ENCODE data around the gene CDC42SE1.

The CDC42SE1 gene

DNA sequence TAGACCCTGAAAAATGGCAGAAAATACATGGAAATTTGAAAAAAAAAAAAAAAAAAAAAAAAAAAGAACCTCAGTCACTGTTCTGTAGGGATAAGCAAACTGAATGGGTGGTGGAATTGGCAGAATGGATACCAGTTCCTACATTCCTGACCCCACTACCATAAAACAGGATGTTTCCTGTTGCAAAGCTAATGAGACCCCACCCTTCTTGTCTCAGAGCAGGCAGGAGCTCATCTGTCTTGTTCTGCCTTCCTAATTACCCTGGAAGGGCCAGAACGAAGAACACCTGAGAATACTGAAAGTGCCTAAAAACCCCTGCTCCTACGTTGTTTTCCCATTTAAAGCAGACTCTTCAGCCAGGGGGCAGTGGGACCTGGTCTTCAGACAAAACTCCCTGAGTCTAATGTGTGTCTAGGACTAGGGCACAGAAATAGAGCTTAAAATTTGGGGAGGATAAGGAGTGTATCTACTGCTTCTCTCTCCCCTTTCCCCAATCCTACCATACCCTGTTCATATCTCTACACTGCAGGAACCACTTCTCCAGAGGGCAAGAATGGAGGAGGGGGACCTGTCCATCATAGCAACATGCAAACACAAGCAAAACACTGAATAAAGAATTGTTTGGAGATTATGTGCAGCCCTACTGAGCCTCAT, 7.9 kb downstream of the CDC42SE1 start:
- DNase-seq (ENCODE audit: low spot score) = no peak

DNA sequence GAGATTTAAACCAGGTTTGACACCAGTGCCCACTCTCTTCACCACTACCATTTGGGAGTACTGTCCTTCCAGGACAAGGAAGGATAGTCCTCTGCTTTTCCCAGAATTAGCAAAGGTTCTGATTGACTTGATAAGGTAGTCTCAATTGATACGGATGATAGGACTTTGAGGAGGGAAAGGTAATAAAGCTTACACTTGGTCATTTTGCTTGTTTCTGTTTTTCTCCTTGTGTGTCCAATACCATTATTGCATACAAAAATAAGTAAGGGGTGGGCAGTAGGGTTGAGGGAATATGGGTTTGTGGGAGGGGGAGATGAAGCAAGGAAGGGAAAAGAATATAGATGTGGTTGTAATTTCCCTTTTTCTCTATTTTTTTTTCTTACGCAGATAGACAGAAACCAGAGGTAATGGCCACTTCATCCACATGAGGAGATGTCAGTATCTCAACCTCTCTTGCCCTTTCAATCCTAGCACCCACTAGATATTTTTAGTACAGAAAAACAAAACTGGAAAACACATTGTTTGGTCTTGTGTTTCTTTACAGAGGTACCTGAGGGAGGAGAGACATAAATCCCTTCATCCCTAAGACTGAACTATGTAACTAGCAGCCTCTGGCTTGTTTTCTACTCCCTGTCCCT, 9.3 kb downstream of the CDC42SE1 start:
- DNase-seq (ENCODE audit: low spot score) = no peak

DNA sequence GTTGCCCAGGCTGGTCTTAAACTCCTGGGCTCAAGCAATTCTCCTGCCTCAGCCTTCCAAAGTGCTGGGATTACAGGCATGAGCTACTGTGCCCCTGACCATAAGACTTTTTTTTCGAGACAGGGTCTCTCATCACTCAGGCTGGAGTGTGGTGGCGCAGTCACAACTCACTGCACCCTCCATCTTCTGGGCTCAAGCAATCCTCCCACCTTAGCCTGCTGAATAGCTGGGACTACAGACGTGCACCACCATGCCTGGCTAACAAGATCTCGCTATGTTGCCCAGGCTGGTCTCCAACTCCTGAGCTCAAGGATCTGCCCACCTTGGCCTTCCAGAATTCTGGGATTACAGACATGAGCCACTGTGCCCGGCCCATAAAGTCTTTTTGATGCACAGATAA, 10.0 kb downstream of the CDC42SE1 start:
- no peak for DNase-seq (ENCODE audit: low spot score)

DNA sequence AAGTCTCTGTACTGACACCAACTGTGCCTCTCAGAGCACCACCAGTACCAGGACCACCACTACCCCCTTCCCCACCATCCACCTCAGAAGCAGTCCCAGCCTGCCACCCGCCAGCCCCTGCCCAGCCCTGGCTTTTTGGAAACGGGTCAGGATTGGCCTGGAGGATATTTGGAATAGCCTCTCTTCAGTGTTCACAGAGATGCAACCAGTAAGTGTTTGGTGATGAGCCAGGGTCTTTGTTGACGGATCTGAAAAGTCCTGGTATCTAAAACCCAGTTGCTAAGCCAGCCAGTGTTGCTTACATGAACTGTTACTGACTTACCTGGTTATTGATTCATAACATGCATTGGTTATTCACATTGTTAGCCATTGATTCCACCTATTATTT, 10.8 kb downstream of the CDC42SE1 start:
- no peak for DNase-seq (ENCODE audit: low spot score)

DNA sequence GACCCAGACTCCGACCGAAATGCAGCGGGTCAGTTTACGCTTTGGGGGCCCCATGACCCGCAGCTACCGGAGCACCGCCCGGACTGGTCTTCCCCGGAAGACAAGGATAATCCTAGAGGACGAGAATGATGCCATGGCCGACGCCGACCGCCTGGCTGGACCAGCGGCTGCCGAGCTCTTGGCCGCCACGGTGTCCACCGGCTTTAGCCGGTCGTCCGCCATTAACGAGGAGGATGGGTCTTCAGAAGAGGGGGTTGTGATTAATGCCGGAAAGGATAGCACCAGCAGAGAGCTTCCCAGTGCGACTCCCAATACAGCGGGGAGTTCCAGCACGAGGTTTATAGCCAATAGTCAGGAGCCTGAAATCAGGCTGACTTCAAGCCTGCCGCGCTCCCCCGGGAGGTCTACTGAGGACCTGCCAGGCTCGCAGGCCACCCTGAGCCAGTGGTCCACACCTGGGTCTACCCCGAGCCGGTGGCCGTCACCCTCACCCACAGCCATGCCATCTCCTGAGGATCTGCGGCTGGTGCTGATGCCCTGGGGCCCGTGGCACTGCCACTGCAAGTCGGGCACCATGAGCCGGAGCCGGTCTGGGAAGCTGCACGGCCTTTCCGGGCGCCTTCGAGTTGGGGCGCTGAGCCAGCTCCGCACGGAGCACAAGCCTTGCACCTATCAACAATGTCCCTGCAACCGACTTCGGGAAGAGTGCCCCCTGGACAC, 11.3 kb downstream of the CDC42SE1 start:
- DNase-seq (ENCODE audit: low spot score) = peak; percentile 54

DNA sequence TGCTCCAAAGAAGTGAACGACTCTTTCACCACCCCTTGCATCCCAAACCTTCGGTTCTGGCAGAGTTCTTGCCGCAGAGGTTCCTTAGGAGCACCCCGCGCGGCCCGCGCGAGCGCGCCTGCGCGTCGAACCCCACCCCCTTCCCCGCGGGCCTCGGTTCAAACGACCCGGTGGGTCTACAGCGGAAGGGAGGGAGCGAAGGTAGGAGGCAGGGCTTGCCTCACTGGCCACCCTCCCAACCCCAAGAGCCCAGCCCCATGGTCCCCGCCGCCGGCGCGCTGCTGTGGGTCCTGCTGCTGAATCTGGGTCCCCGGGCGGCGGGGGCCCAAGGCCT, 11.9 kb downstream of the CDC42SE1 start, which contains the start of gene C1orf56:
TSS of gene C1orf56 (plus strand) at position 161 of the 334 bp plus-strand sequence. CDS start at position 258, 97 bp downstream.
- DNase-seq (ENCODE audit: low spot score) = peak; percentile 54

DNA sequence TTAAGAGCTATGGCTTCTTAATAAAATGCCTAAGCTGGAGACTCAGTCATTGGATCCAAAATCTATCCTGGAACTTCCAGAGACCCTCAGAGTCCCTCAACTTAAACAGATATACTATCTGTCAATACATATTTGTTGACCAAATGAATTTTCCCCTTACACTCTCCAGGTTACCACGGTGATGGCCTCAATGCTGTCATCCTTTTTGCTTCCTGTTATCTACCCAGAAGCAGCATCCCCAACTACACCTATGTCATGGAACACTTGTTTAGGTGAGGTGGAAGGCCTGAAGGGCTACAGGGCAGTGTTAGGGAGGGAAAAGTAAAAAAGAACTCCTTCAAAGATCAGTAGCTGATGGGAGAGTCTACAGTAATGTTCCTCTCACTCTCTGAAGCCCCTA, 16.3 kb downstream of the CDC42SE1 start:
- no peak for DNase-seq (ENCODE audit: low spot score)

DNA sequence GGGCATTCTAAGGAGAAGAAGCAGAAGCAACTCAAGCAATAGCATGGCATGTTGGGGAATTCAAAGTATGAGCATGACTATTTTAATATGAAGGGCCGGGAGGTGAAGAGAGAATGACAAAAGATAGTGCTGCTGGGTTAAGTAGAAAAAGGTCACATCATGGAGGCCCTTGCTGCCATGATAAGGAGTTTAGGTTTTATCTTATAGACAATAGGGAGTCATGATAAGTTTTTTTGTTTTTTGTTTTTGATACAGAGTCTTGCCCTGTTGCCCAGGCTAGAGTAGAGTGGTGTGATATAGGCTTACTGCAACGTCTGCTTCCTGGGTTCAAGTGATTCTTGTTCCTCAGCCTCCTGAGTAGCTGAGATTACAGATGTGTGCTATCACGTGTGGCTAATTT, 19.9 kb downstream of the CDC42SE1 start:
- DNase-seq (ENCODE audit: low spot score) = no peak

DNA sequence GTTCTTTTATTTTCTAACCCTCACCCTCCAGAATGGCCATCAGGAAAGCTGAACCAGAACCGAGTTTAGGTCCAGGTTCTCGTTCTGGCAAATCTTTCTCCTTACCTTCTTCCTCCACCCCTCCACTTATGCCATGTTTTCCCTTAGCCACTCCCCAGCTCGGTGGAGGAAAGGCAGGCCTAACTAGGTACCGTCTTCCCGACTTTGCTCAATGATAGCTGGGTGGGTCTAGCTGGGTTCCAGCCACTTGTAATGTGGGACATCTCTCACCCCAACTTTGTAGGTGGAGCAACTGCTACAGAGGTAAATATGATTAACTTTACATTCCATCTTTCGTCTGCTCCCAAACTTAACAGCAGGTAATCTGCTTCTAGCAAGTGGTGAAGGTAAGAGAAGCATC, 22.4 kb downstream of the CDC42SE1 start:
- no peak for DNase-seq (ENCODE audit: low spot score)

DNA sequence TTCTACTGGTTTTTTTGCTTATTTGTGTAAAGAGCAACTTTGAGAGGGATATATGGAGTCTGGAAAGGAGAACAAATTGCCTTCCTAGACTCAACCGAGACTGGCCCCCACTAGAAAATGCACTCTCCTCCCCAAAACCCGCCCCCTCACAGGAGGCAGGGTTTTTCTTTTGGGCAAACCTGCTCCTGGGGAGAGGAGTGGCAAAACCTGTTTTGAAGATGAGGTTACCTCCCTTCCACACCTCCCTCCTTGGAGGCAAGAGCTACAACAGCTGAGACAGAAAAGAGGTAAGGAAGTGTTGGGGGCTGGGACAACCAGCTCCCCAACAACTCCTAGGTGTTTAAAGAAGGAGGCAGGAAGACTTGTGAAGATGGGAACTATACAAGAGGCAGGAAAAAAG, 23.1 kb downstream of the CDC42SE1 start, which contains the start of gene BNIPL:
TSS of gene BNIPL (plus strand) at position 231 of the 400 bp plus-strand sequence. CDS start at position 371, 140 bp downstream.
- DNase-seq (ENCODE audit: low spot score) = no peak

DNA sequence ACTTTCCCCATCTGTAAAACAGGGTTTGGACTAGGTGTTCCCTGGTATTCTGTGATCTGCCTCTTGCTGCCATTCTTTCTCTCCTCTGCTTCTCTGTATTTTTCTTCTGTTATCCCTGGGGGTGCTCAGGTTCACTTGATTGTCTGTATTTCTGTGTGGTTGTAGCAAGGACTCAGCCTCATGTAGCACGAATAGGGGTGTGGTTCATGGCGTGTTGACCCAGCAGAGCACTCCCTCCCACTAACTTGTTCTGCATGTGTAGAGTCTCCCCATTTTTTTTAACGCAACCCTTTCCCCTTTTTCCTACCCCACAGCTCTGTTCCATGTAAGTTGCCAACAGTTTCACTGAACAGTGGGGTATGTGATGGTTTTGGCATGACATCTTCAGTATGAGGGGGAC, 24.3 kb downstream of the CDC42SE1 start:
- DNase-seq (ENCODE audit: low spot score) = no peak

DNA sequence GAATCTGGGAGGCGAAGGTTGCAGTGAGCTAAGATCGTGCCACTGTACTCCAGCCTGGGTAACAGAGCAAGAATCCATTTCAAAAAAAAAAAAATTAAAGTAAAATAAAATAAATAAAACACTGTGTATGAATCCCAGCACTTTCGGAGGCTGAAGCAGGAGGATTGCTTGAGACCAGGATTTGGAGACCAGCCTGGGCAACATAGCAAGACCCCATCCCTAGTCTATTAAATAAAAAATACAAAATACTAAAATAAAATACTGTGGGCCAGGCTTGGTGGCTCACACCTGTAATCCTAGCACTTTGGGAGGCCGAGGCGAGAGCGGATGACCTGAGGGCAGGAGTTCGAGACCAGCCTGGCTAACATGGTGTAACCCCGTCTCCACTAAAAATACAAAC, 27.3 kb downstream of the CDC42SE1 start:
- DNase-seq (ENCODE audit: low spot score) = no peak

DNA sequence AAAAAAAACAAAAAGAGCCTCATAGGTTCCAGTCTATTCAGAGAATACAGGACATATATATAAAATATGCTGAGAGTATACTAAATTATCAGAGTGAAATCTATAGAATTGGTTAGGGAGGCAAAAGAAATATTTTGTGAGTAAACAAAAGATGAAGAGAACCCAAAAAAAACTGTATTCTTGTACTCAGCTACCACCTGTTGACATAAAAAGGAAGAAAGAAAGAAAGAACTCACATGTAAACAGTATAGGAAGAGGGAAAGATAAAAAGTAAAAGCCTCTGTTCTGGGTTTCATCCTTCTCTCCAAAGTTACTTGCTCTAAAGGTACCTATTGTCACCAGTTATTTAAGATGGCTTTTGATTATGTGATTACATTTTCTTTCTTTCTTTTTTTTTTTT, 33.0 kb downstream of the CDC42SE1 start:
- DNase-seq (ENCODE audit: low spot score) = no peak

DNA sequence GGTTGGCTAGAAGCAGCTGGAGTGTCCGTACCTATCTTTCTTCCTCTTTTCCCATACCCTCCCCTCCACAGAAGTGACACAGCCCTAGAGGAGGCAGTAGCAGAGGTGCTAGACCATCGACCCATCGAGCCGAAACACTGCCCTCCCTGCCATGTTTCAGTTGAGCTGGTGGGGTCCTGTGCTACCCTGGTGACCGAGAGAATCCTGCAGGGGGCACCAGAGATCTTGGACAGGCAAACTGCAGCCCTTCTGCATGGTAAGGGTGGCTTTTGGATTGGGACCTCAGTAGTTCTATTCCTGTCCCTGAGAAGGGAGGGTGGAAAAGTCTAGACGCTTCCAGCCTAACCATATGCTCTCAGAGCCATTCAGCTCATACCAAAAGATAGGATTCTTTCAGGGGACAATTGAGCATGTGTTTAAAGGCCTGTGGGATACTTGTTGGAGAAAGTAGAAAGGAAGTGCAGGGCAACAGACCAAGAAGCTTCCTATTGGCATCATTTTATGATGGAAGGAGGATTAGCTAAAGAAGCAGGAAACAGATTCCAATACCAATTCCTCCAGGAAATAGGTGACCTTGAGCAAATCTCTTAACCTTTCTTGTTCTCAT, 34.8 kb downstream of the CDC42SE1 start:
- peak; percentile 88 for DNase-seq (ENCODE audit: low spot score)

DNA sequence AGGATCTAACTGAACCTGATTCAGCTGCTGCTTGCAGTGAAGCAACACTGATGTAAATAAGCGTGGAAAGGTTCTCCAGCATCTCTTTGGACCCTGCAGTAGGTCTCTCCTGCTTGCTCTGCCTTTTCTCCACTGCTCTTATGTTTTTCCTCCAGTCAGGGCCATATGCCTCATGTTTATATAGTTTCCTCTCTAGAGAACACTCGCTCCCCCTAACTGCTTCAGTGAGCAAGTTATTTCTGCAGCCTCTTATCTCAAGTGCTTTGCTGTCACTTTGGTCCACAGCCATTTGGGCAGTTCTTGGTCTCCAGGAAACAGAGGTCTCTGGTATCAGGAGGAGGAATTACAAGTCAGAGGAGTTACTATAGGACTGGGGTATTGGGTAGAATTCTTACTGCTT, 45.9 kb downstream of the CDC42SE1 start:
- no peak for DNase-seq (ENCODE audit: low spot score)

DNA sequence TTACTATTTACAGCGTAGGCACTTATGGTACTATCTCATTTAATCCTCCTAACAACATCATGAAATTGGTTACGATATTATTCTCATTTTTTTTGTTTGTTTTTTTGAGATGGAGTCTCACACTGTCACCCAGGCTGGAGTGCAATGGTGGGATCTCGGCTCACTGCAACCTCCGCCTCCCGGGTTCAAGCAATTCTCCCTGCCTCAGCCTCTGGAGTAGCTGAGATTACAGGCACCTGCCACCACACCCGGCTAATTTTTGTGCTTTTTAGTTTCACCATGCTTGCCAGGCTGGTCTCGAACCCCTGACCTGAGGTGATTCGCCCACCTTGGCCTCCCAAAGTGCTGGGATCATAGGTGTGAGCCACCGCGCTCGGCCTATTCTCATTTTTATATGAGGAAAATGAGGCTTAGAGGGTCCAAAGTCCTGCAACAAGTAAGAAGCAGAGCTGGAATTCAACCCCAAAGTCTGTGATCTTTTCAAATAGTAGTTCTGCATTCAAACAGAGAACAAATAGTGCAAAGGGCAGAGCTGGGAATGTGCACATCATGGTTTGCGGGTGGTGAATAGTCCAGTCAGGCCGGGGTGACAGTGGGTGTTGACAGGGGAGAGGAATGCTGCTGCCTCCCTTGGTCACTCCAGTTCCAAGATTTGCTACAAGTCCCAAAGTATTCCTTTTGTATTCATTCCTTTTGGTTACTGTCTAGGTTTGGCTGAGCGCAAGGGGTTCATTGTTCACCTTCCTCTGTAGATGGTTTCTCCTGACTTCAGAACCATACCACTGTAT, 46.5 kb downstream of the CDC42SE1 start:
- DNase-seq (ENCODE audit: low spot score) = no peak

DNA sequence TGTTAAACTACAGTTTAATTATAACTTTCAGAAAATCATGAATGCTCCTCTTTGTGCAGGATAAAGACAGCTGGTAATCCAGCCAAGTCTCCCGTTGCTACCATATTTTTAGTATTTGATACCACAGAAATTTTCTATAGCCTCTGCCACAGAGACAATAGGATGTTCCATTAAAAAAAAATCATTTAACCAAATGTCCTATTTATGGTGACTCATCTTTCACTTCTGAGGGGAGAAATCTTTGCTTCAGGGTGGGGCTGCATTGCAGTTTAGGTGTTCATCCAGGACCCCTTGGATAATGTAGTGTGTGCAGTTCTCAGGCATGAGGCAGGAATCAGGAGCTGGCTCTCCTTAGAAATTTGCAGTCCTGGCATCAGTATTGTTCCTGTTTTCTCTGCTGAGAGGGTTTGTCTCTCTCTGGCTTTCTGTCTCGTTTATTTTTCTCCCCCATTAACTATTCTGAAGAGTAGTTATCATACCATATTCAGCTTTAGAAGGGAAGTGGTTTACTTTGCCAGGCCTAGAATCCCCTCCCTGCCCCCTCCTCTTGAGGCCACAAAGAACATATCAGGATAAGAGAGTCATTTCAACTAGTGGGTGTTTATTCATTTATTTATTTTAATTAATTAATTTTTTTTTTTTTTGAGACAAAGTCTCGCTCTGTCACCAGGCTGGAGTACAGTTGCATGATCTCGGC, 48.1 kb downstream of the CDC42SE1 start:
- no peak for DNase-seq (ENCODE audit: low spot score)

DNA sequence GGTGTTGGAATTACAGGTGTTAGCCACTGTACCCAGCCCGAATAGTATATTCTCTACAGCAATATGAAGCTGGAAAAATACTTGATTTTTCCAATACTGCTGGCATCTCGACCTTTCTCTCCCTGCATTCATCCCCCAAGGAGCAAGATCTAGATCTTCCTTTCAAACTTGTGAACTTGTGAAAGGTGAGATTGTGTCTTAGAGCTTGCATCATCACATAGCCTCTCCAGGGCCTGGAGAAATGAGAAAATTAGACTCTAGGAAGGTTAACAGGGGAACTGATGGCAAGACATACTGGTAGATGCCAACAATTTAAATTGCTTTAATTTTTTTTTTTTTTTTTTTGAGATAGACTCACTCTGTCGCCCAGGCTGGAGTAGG, 49.1 kb downstream of the CDC42SE1 start:
- DNase-seq (ENCODE audit: low spot score) = no peak

DNA sequence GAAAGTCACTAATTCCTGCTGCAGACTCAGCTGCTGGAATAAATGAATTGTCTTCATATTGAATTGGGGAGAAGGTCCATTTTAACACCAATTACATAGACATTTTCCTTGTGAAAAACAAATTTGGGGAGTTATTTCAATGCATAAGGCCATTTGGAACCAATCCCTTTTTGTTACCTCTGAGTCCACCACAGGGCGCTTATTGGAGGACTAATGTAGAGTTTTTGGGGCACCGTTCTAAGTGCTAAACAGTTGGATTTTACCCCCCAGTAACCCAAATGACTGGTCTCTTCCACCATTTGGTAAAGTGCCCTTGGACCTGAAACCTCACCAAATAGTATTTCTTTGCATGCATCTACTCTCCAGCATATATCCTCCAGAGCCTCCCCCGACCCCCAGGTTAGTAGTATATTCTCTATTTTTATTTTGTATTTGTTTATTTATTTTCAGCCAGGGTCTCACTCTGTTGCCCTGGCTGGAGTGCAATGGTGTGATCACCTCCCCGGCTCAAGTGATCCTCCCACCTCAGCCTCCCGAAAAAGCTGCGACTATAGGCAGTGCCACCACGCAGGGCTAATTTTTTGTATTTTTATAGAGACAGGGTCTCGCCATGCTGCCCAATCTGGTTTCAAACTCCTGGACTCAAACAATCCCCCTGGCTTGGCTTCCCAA, 49.6 kb downstream of the CDC42SE1 start:
- DNase-seq (ENCODE audit: low spot score) = no peak

DNA sequence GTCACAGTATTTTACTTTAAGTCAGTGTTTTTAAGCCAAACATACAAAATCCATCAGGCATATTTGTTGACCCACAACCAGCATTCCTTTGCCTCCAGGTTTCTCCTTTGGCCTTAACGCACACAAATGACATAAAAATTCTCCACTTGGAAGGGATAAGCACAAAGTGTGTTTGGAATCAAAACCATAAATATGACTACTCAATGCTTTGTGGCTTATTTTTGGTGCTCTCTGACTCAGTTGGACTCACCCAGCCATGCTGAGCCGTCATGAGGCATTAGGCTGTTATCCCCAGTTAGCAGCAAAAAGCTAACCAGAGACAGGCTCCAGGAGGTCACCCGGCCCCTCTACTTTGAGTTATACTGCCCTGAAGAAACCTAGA, 50.2 kb downstream of the CDC42SE1 start:
- DNase-seq (ENCODE audit: low spot score) = no peak

Measured in CD4-positive, alpha-beta T cell treated with Interleukin-6 at 100 ng/mL for 8 hours (primary cell).